IPS-15b (cell line): ENCODE data around the gene BUB3.
"Not testable (repeated sequence)": the region's sequence is repeated elsewhere in the genome, so short reads cannot be mapped to it uniquely, and the experiment has no call there.

Experiments used
- H3K27me3 ChIP-seq: one replicate; pipeline ENCODE4 v1.6.1; 2013; ENCODE audit warnings: low read length; ENCODE audit not compliant: control insufficient read depth, insufficient read depth
- H3K36me3 ChIP-seq: one replicate; pipeline ENCODE4 v1.6.1; 2013; ENCODE audit warnings: low read length; ENCODE audit not compliant: control insufficient read depth, insufficient read depth
- H3K4me1 ChIP-seq: one replicate; pipeline ENCODE4 v1.6.1; 2013; ENCODE audit warnings: mild to moderate bottlenecking, low read length; ENCODE audit not compliant: control insufficient read depth, insufficient read depth
- H3K4me3 ChIP-seq: one replicate; pipeline ENCODE4 v1.5.1; 2013; ENCODE audit warnings: low read depth, low read length
- H3K9ac ChIP-seq: one replicate; pipeline ENCODE4 v1.6.1; 2013; ENCODE audit warnings: low read depth, mild to moderate bottlenecking, low read length
- H3K9me3 ChIP-seq: one replicate; pipeline ENCODE4 v1.6.1; 2013; ENCODE audit warnings: mild to moderate bottlenecking, low read length; ENCODE audit not compliant: control insufficient read depth, insufficient read depth

Gene BUB3

DNA sequence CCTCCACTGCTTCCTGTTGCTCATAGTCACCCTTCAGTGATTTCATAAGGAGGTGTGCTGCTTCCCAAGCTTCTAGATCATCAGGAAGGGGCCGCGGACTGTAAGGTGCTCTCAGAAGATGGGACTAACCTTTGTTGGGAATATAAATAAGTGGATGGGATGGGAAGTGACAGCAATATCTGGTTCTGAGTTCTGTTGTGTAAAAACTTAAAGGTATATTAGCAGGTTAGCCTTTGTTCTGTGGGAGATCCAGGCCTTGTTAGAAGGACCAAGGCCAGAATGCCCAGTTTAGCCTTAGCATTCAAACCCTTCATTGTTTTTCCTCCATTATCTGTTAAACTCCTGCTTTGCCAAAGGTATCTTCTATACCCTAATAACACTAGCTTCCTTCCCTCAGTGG lies 12.4 kb downstream of the BUB3 start:
- Histone ChIP-seq H3K27me3 (no peaks in the 10 kb centered on the region), H3K9me3 (no peaks in the 10 kb centered on the region), H3K4me1 (no peaks in the 10 kb centered on the region), H3K9ac (no peak overlapping the region), H3K36me3 (peaks cover 12% of the 10 kb centered on the region), H3K4me3 (no peak overlapping the region)

DNA sequence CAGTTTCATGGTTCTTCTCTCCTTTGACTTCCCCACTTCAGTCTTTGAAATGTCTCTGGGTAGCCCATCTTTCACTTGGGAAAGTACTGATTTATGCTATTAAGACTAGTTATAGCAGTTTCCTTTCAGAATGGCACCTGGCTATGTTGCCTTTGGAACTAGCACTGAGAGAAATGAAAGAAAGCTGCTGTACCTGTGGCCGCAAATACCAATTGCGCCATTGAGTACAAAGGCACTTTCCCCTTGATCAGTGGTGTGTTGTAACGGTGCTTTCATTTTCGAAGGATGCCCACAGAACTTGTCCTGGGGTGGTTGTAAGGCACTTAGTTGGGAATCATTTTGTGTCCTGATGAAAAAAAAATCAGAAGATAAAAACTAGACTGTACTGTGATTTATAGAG lies 16.8 kb downstream of the BUB3 start:
- peaks cover 4% of the 10 kb centered on the region for H3K36me3 ChIP-seq
- no peaks in the 10 kb centered on the region for H3K9me3 ChIP-seq
- H3K4me3 ChIP-seq = no peak overlapping the region
- no peaks in the 10 kb centered on the region for H3K27me3 ChIP-seq
- no peak overlapping the region for H3K9ac ChIP-seq
- no peaks in the 10 kb centered on the region for H3K4me1 ChIP-seq

DNA sequence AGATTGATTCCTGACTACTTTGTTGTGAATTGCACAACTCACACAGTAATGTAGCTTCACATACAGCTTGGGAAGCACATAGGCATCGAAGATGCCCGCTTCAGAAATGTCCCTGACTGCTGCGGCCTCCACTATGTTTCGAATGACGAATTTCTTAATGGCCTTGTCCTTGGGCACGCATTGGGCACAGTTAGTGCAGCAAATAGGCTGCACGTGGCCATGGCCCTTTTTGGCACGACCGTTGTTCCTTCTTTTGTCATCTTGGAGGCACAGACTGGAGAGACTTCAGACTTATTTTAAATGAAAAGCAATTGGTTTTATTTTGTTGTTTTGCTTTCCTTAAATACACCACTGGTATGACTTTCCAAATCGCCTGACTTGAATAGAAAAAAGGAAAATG lies 17.4 kb downstream of the BUB3 start:
- not testable (repeated sequence) for H3K27me3 ChIP-seq, H3K4me1 ChIP-seq, H3K9me3 ChIP-seq, H3K4me3 ChIP-seq, H3K9ac ChIP-seq, H3K36me3 ChIP-seq

DNA sequence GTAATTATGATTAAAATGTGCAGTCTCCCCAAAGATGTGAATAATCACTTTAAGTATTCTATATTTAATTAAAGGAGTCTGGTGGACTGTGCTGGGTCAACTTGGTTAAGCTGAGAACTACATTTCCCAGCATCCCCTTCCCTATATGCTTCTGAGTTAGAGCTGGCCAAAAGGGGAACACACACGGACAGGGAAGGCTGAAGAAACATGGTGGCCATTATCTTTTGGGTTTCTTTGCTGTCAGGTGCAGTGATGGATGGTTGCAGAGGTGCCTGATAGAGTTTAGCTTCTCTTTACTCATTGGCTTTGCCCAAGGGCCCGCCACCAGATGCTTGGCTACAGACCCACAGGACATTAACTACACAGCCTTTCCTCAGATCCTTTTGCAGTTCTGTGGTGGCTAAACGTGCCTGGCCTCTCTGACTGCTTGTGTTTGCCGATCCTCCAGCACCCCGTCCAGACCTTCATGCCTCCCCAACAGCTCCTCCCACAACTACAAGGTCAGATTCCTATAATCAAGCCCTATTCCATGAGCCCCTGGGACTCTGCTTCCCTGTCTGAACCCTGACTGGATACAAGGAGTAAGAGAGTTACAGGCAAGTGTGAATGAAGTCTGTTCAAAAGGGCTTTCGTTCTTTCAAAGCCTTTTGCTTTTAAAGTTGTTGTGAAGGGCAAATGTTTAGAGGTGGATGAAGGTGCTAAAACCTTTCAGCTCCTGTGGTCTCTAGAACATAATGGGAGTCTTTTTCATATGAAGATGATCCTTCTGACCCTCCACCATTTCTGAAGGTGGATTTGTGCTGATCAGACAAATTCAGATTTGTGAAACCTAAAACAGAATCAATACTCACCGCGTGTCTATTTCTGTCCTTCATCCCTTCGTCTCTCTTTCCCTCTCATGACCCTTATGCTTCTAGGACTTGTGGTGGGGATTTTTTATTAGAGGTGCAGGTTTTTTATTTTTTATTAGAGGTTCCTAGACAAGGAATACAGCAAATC lies 21.5 kb downstream of the BUB3 start:
- peaks cover 4% of the 10 kb centered on the region for H3K36me3 ChIP-seq
- H3K4me3 ChIP-seq = no peak overlapping the region
- H3K27me3 ChIP-seq = no peaks in the 10 kb centered on the region
- H3K9me3 ChIP-seq = no peaks in the 10 kb centered on the region
- H3K9ac ChIP-seq = no peak overlapping the region
- H3K4me1 ChIP-seq = no peaks in the 10 kb centered on the region

DNA sequence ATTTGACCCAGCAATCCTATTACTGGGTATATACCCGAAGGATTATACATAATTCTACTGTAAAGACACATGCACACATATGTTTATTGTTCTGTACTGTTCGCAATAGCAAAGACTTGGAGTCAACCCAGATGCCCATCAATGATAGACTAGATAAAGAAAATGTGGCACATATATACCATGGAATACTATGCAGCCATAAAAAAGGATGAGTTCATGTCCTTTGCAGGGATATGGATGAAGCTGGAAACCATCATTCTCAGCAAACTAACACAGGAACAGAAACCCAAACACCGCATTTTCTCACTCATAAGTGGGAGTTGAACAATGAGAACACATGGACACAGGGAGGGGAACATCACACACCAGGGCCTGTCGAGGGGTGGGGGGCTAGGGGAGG lies 24.2 kb downstream of the BUB3 start:
- H3K36me3 ChIP-seq, H3K4me1 ChIP-seq, H3K4me3 ChIP-seq, H3K27me3 ChIP-seq, H3K9ac ChIP-seq, H3K9me3 ChIP-seq: not testable (repeated sequence)

DNA sequence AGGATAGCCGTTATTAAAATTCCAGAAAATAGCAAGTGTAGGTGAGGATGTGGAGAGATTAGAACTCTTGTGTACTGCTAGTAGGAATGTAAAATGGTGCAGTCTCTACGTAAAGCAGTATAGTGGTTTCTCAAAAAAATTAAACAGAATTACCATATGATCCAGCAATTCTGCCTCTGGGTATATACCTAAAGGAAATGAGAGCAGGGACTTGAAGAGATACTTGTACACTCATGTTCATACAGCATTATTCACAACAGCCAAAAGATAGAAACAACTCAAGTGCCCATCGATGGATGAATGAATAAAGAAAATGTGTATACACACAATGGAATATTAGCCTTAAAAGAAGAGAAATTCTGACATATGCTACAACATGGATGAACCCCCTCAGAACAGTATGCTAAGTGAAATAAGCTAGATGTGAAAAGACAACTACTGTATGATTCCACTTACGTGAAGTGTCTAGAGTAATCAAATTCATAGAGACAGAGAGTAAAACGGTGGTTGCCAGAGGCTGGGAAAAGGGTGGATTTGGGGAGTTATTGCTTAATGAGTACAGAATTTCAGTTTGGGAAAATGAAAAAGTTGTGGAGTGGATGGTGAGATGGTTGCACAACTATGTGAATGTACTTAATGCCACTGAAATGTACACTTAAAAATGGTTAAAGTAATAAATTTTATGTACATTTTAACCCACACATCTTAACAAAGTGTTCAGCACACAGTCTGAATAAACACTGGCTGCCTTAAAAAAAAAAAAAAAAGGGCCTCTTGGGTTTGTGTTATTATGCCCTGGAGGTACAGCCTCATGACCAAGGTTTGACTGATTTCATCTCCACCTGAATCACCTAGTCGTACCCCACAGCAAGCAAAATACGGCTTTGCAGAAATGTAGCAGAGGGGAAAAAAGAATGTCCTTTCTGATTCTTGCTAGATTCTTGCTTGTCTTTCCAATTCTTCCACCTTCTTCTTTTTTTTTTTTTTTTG lies 26.2 kb downstream of the BUB3 start:
- no peaks in the 10 kb centered on the region for H3K9me3 ChIP-seq
- H3K9ac ChIP-seq = no peak overlapping the region
- no peaks in the 10 kb centered on the region for H3K27me3 ChIP-seq
- peaks cover 4% of the 10 kb centered on the region for H3K36me3 ChIP-seq
- H3K4me1 ChIP-seq = no peaks in the 10 kb centered on the region
- H3K4me3 ChIP-seq = no peak overlapping the region

DNA sequence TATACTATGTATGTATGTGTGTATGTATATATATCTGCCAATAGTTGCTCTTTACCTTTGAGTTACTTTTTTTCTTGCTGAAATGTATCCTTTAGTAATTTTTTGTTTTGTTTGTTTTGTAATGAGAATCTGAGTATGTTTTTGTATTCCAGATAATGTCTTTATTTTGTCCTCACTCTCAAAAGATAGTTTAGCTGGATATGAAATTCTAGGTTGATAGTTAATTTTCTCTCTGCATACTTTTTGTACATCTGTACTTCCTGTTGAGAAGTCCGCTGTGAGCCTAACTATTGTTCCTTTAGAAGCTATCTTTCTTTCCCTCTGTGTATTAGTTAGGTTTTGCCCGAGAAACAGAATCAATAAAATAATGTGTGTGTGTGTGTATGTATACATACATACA lies 29.5 kb downstream of the BUB3 start:
- Histone ChIP-seq H3K27me3 (no peaks in the 10 kb centered on the region), H3K36me3 (no peaks in the 10 kb centered on the region), H3K9me3 (no peaks in the 10 kb centered on the region), H3K4me1 (no peaks in the 10 kb centered on the region), H3K9ac (no peak overlapping the region), H3K4me3 (no peak overlapping the region)

DNA sequence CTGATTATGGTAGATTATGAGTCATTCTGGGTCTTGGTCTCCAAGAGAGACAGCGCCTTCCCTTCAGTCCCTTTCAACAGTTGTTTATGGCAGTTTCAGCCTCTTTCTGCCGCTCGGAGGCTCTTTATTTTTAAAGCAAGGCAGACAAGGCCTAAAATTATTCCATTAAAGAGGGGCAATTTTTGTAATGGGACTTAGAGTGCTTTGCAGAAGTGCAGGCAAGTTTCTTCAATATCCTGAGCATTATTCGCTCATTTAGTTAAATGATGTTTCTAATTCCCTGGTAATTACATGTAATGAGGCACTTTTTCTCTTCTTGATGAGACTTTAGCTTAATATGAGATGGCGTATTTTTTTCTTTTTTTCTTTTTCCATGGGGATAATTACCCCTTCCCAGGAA lies 33.6 kb downstream of the BUB3 start:
- no peak overlapping the region for H3K9ac ChIP-seq
- no peaks in the 10 kb centered on the region for H3K27me3 ChIP-seq
- no peaks in the 10 kb centered on the region for H3K9me3 ChIP-seq
- H3K4me3 ChIP-seq = no peak overlapping the region
- H3K4me1 ChIP-seq = no peaks in the 10 kb centered on the region
- no peaks in the 10 kb centered on the region for H3K36me3 ChIP-seq

DNA sequence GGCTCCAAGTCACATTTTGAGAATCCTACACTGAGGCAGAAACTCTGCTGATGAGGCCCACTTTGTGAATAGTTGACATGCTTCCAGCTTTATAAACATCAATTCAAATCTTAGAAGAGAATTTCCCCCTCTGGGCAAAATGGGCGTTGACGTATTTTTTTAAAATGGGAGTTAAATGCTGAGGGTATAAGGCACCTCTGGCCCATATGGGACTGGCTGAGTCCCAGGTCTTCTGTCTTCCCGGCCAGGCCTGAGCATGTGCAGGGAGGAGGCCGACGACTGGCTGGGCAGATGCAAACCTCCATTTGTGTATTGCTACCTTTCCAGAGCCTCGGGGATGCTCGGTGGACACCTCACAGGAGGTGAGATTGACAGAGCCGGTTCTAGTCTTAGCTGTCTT lies 37.7 kb downstream of the BUB3 start:
- no peaks in the 10 kb centered on the region for H3K36me3 ChIP-seq
- H3K9me3 ChIP-seq = no peaks in the 10 kb centered on the region
- no peak overlapping the region for H3K4me3 ChIP-seq
- H3K4me1 ChIP-seq = peaks cover 6% of the 10 kb centered on the region
- no peak overlapping the region for H3K9ac ChIP-seq
- no peaks in the 10 kb centered on the region for H3K27me3 ChIP-seq

DNA sequence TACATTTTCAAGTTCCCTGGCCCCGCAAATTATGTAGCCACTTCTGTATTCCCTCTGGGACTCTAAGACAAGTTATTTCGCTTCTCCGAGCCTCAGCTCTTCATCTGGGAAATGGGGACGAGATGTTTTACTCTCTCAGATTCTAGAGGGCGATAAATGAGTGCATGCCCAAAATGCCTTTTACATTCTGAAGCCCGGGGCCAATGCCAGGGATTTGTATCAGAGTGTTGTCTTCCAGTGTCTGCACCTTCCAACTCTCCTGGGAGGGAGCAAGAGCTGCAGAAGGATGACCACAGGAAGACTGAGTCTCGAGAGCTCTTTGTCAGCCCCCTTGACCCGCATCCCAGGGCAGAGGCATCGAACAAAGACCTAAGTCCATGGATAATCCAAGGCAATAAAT lies 39.9 kb downstream of the BUB3 start:
- Histone ChIP-seq H3K27me3 (no peaks in the 10 kb centered on the region), H3K36me3 (no peaks in the 10 kb centered on the region), H3K4me1 (peaks cover 6% of the 10 kb centered on the region), H3K4me3 (no peak overlapping the region), H3K9me3 (no peaks in the 10 kb centered on the region), H3K9ac (no peak overlapping the region)

DNA sequence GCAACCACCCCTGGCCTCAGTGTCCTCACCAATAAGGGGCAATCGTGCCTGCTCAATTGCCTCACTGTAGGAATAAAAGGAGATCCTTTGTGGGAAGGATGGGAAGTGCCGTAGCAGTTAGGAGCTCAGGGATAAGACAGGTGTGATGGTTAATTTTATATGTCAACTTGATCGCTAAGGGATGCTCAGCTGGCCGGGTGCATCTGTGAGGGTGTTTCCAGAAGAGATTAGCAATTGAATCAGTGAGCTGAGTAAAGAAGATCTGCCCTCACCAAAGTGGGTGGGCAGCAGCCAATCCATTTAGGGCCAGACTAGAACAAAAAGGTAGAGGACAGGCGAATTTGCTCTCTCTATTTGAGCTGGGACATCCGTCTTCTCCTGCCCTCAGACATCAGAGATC lies 46.3 kb downstream of the BUB3 start:
- no peaks in the 10 kb centered on the region for H3K9me3 ChIP-seq
- H3K4me3 ChIP-seq = no peak overlapping the region
- no peaks in the 10 kb centered on the region for H3K4me1 ChIP-seq
- H3K27me3 ChIP-seq = no peaks in the 10 kb centered on the region
- H3K9ac ChIP-seq = no peak overlapping the region
- no peaks in the 10 kb centered on the region for H3K36me3 ChIP-seq
